HG03575 (cell line): ENCODE data around the gene SEMA4D.

Experiments used
- ATAC-seq: cut with Tn5 transposase; IDR thresholded peaks from one replicate; pipeline ENCODE4 v1.9.1; 2021; ENCODE audit not compliant: unreplicated experiment, insufficient number of reproducible peaks, low FRiP score; ENCODE audit errors: extremely low read depth

SEMA4D gene

DNA sequence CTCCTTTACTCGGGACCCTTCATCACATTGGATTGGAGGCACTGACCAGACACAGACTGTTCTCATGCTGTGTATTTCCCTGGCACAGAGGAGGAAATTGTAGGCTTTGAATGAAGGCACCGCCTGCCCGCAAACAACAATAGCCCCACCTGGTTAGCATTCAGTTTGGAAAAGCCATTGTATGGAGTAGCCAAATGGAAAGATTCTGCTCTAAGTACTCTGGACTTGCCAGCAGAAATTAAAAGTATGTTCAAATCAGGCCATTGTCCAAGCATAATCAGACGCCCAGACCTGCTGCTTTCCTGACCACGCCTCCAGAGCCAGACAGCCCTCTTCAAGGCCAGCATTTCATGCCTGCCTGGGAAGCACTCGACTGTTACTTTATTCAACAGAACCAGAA is 8.0 kb upstream of the SEMA4D start:
- ATAC-seq, result no peak

DNA sequence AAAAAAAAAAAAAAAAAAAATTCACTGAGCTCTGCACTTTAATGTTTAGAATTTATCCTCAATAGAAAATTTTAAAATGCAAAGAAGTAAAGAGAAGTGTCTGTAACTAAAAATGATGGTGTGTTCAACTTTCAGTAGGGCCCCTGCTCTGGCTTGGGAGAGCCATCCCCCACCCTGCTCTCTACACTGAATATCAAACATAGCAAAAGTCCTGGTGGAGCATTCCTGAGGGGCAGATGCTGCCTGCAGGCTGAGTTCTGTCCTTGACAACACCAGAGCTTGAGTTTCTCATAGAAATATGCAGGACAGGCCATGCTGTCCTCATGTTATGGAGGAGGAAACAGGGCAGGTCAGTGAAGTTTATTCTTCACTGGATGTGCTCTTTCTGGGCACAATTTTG is 7.1 kb upstream of the SEMA4D start:
- no peak for ATAC-seq

DNA sequence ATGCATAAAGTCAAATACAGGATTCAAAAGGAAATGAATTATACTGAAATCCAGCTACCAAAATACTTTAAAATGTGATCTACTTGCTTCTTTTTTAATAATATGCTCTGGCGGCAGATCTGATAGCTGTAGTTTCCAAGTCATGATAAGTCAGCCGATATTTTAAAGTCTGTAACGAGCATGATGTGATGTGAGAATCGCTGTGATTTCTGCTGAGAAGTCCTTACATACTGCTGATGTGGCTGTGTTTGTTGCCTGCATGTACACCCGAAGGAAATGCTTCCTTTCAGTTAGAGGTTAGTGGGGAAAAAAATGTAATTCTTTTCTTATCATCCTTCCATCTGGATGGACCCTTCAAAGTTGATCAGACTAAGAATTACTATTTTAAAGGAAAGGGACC is 4.8 kb upstream of the SEMA4D start:
- no peak for ATAC-seq

DNA sequence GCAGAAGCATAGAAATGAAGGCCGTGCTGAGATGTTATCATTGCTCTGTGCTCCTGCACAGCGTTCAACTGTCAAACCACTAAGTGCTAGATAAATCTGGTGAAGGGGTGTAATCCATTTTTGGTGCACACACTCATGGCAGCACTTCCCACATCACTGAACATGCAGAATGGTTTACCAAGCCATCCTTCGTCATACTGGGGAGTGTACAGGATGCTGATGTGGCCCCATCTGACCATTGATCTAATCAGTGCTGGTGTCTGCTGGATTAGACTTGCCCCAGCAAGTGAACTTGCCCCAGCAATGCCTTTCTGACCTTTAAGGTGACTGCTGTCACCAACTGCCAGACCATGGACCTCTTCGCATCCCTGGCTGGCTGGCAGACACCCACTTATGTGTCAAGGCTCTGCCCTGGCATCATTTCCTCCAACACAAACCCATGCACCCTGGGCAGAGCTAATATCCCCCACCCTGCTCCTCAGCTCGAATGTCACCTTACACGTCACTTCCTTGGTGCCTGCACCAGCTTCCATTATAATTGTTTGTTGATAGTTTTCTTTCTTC is 4.2 kb upstream of the SEMA4D start:
- ATAC-seq, result no peak

DNA sequence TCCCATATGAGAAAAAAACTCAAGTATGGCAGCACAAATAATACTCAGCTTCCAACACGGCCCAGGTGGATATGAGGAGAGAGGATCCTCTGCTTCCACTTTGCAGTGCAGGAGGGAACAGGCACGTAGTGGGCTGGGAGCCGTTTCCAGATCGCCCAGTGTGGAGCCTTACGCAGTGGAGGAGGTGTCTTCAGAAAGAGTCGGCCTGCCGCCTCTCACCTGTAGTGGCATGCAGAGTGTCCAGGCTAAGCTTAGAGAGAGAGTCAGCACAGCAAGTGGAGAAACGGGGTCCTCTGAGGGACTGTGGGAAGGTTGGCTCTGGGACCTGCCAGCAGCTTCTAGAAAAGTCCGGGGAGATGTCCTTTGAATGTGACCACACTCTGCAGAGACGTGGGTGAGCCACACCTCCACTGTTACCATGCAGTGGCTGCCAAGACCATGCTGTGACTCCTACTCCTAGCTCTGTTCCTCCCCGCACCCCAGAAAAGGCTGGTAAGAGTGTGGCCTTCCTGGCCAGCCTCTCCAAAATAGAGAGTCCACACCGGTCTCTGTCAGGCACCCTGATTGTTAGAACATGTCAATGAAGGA is 3.5 kb upstream of the SEMA4D start:
- no peak for ATAC-seq

DNA sequence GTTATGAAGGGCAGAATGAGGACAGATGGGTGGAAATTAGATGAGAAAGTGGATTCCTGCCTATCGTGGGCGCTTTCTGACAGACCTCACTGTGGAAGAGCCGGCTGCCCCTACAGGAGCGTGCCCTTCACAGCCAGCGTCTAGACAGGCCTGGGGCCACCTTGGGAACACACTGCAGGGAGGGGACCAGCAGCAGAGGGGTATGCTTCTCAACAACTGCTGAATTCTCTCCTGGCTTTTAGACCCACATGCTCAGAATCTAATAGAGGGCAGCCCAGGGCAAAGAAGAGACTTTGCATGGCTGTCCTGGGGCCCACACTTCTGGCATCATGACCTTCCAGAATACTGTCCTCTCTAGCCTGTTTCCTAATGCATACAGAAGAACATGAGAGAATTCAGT is 2.1 kb upstream of the SEMA4D start:
- ATAC-seq, result no peak

DNA sequence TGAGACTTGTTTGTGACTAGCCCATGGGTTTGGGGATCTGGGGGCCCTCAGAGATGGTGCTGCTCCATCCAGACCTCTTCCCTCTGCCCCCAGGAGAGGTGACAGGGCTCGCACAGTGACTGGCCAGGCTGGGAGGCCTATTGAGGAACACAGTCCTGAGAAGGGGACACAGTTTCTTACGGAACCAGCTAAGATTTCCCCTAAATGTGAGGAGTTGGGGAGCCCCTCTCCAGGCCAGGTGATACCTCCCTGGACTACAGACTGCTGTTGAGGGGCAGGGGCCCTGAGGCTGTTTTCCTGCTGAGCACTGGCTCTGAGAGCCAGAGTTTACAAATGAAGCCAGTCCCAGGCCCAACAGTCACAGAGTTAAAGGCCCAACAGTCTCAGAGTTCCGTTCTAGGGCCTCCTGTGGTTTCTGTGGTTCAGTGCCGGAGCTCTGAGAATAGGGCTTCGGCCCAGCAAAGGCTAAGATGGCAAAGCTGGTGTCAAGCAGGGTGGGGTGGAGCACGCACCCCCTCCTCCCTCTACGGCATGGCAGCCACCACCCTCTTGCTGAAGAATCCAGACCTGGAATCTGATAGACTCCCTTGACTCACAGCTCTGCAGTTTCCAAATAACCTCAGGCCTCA is 1.1 kb upstream of the SEMA4D start:
- no peak for ATAC-seq

DNA sequence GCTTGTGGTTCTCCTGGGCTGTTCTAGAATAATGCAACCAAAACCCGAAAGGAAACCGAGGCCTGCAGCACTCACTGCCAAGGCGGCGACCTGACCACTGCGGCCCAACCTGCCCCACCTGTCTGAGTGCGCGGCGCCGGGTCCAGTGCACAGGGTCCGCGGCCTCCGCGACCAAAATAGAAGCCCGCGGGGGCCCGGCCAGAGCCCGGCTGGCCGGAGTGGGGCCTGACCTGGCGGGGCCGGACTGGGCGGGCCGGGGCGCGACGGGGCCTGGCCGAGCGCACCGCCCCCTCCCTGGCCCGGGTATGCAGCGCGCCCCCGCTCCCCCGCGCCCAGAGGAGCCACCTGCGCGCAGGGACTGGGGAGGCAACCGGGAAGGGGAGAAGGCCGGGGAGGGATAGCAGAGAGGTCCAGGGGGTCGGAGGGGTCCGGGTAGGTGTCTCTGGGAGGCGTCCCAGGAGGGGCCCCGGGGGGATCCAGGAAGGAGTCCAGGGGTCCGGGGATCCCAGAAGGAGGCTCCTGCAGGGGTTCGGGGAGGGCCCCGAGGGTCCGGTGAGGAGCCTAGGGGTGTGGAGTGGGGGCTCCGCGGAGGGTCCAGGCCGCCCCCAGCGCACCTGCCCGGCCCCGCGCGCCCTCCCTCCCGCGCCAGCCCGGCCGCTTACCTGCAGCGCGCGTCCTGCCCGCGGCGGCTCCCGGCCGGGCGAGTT is 503 bp downstream of the SEMA4D start:
- no peak for ATAC-seq

DNA sequence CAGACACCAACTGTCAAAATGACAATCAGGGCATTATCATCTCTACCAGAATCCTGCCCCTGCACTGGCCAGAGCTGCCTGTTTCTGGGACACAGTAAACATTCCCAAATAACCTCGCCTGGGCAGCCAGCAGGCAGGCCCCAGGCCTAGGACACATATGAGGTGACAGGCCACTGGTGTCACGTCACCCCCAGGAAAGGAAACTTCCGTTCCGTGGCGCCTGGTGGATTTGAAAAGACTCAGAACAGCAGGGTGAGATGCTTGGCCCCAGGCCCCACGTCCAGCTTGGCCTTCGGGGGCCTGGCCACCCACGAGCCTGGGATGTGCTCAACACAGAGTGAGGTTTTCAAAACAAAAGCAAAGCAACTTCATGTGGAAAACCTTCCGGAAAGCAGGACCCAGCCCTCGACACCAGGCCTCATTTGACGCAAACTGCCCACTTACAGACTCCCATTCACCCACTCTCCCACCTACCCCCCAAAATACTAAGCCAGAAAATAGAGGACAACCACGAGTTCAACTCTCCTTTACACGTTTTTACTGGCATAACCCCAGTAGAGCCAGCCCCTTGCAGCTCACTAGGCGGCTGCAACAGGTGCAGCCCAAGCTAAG is 1.2 kb downstream of the SEMA4D start:
- ATAC-seq, result no peak

DNA sequence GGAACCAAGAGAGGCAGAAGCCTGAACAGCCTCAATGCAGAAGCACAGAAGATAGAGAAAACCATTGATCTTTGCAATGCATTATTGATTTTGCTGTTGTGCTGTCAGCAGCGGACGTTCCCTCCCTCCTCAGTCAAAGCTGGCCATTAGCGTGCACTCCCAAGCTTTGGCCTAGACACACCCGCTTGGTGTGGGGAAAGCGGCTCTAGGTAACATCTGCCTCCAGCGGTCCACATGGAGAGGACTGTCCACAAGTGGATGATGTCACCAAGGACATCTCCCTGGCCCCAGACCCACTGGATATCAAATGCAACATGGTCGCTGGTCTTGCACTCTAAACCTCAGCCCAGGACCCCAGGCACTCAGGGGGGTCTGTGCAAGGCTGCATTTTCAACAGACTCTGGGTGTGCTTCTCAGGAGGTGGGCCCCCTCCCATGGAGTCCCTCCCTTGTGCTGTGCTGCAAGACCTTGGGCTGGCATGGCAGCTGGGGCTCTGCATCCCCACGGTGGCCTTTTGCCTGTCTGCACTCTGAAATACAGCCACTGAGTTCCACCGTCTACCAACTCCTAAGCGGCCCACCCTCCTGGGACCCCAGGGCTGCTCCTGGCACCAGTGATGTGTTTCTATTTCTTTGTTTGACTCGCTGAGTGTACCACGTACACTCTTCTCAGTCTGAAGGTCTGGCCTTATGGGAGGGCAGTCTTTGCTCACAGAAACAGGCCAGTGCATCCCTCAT is 1.9 kb downstream of the SEMA4D start:
- ATAC-seq, result no peak

DNA sequence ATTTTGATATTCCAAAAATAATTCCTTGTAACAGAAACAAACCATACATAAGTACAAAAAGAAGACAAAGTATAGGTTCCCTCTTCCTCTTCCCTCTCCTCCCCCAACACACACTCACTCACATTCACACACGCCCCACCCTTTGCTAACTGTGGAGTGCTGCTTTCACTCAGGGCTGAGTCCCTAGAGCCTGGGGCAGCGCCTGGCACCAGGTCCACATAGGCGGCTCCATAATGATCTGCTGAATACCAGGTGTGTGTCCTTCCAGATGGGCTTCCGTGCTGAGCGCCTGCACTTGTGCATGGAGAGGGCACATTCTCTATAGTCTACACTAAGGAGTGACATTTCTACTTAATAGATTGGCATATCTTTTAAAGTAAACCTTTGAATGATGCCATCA is 3.7 kb downstream of the SEMA4D start:
- ATAC-seq, result no peak

DNA sequence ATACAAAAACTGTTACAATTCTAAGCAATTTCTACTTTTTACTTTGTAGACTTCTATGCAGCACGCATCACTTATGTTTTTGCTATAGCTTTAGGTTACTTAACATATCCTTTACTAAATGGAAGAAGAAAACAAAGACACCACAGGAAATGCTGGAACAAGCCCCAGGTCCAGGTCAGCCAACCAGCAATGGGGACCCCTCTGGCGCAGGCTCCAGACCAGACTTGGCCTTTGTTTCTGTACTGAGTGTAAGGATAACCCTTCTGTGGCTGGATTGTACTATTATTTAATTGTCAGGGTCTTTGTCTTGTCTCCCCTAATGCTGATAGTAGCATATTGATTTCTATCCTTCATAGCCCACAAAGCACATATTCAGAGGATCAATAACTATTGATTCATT is 4.2 kb downstream of the SEMA4D start:
- no peak for ATAC-seq

DNA sequence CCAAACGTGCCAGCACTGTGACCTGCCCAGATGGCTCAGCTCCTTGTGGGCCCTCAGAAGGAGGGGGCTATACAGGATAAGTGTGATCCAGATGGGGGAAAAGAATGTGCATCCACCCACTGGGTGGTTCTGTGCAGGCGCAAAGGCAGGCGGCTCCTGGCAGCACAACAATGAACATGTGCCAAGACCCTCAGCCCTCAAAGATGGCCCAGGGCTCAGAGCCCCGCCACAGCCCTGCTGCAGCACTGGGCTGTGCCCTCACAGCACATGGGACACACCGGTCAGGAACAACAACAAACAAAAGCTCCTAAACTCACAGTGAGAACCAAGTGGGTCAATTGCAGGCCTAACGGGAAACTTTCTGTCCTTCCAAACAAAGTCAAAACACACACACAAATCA is 4.7 kb downstream of the SEMA4D start:
- no peak for ATAC-seq

DNA sequence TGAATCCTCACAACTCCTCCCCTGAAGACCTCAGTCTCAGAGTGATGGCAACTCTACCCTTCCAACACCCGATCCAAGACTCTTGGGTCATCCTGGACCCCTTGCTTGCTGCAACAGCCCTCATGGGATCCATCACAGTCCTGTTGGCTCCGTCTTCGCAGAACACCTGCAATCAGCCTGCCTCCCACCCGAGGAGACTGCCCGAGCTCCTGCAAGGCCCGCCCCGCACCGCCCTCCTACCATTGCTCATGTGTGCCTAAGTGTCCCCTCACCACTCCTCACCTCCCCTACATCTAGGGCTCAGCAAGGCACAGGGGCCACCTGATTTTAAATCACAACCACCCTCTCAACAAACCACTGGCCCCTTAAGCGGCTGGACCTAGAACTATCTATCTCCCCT is 5.3 kb downstream of the SEMA4D start:
- no peak for ATAC-seq

DNA sequence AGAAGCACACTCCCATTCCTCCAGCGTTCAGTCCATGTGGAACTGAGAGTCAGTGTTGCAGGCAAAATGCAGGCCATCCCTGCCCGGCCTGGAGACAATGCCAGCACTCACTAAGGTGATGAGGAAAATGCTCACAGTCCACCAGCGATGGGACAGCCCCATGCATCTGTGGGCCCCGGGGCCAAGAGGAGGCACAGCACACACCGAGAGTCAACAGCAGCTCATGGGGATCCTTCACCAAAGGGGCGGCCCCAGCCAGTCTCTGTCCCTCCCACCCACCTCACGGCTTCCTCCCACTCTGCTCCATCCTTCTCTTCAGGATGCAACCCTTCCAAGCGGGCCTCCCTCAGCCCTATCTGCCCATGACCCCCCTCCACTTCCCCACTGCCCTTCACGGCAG is 6.2 kb downstream of the SEMA4D start:
- ATAC-seq, result no peak

DNA sequence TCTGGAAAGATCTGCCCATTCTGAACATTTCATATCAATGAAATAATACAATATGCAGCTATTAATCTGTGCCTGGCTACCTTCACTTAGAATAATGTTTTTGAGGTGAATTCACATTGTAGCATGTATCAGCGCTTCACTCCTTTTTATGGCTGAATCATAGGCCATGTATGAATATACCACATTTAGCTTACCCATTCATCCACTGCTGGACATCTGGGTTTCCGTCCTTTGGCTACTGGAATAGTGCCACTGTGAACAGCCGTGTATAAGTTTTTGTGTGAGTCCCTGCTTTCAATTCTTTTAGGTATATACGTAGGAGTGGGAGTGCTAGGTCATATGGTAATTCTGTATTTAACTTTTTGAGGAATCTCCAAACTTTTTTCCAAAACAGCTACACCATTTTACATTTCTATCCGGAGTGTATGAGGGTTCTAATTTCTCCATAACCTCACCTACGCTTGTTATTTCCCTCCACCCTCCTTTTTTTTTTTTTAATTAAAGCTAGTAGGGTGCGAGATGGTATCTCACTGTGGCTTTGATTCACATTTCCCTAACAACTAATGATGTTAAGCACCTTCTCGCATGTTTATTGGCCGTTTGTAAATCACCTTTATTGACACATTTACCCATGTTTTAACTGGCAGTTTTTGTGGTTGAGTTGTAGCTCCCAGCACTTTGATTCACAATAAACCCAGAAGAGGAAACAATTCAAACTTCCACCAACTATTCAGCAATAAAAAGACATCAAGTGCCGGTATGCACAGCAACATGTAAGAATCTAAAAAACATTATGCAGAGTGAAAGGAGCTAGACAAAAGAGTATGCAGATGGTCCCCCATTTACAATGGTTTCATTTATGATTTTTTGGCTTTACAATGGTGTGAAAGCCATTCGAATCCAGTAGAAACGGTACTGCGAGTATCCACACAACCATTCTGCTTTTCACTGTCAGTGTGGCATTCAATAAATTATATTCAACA is 8.1 kb downstream of the SEMA4D start:
- ATAC-seq, result no peak

DNA sequence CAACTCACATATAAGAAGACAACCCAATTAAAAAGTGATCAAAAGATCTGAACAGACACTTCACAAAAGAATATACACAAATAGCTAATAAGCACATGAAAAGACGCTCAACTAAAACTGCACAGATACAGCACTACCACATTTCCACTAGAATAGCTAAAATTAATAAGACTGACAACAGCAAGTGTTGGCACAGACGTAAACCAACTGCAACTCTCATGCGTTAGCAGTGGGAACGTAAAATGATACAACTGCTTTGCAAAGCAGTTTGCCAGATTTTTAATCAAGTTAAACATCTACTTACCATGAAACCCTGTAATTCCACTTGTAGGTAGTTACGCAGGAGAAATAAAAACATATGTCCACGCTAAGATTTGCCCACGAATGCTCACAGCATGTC is 9.0 kb downstream of the SEMA4D start:
- ATAC-seq, result no peak

DNA sequence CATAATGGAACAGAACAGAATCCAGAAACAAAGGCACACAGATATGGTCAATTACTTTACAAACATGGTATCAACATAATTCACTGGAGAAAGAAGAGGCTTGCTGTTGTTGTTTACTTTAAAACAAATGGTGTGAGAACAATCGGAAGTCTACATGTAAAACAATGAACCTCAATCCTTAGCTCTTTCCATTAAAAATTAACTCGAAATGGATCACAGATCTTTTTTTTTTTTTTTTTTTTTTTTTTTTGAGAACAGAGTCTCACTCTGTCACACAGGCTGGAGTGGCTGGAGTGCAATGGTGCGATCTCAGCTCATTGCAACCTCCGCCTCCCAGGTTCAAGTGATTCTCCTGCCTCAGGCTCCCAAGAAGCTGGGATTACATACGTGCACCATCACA is 9.8 kb downstream of the SEMA4D start:
- ATAC-seq, result no peak
